Measurements from ENCODE around the gene HDGFL3.

HDGFL3 gene

DNA sequence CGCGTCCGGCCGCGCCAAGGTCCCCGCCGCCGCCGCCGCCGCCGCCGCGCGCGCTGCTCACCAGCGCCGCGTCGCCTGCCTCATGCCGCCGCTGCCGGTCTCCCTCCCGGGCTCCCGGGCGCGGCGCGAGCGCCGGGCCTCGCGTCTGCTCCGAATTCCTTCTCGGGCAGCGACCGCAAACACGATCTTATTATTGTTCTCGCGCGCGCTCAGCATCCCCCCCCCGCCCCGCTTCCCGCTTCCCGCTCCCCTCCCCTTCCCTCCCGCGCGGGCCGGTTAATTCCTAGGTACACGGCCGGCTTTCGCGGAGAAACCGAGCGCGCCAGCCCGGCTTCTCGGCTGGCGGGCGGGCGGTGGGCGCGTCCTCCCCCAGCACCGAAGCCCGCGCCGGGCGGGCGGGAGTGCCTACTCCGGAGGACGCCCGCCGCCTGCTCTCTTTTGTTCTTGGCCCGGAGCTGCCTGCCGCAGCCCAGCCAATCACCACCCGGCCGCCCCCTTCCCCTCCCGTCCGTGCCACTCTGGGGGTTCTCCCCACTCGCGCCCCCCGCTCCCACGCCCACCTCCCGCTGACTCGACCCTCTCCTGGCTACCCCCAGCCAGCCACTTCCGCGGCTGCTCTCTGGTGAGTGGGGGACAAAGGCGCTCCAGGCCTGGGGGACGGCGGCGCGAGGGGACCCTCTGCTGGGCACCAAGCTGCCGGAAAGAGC lies at the start of gene HDGFL3:
HDGFL3 (minus strand) TSS at position 164 of the 707 bp plus-strand sequence. CDS start 409 bp downstream, outside the sequence.
- peak; percentile 71 for DNase-seq (ENCODE audit: extremely low spot score)
- TF ChIP-seq, protein P1, sequence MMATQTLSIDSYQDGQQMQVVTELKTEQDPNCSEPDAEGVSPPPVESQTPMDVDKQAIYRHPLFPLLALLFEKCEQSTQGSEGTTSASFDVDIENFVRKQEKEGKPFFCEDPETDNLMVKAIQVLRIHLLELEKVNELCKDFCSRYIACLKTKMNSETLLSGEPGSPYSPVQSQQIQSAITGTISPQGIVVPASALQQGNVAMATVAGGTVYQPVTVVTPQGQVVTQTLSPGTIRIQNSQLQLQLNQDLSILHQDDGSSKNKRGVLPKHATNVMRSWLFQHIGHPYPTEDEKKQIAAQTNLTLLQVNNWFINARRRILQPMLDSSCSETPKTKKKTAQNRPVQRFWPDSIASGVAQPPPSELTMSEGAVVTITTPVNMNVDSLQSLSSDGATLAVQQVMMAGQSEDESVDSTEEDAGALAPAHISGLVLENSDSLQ (IDR thresholded peaks at IDR 0.05): no peak
- peak; percentile 77; the same call in 1 of the 2 replicates for TF ChIP-seq FOXM1 (IDR thresholded peaks at IDR 0.05; ENCODE audit: borderline replicate concordance)
- ChIA-PET POLR2A (interaction anchor here (0.7 to 1.3 kb wide), 7 partner anchors 18 to 197 kb away, joined by 3 to 7 read pairs (median 4); partner anchors contain the start of gene BTBD1), CTCF (interaction anchor here (1.0 to 1.2 kb wide), 2 partner anchors 10 to 40 kb away, joined by 3 to 4 read pairs; no protein-coding TSS in a partner anchor)

DNA sequence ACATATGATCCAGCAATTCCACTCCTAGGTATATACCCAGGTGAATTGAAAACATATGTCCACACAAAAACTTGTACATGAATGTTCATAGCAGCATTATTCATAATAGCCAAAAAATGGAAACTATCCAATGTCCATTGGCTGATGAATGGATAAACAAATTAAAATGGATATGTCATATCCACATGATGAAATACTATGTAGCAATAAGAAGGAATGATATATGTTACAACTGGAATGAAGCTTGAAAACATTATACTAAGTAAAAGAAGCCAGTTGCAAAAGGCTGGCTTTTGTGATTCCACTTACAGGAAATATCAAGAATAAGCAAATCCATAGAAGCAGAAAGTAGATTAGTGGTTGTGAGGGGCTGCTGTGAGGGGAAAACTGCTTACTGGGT lies 43.2 kb upstream of the HDGFL3 start:
- no peak for TF ChIP-seq ZNF384 (IDR thresholded peaks at IDR 0.05)
- ChIA-PET POLR2A (no interaction called here), CTCF (interaction anchor here (0.9 to 4.5 kb wide), 3 partner anchors 18 to 315 kb away, joined by 3 to 89 read pairs (median 3); no protein-coding TSS in a partner anchor)
- no peak for DNase-seq (ENCODE audit: extremely low spot score)

DNA sequence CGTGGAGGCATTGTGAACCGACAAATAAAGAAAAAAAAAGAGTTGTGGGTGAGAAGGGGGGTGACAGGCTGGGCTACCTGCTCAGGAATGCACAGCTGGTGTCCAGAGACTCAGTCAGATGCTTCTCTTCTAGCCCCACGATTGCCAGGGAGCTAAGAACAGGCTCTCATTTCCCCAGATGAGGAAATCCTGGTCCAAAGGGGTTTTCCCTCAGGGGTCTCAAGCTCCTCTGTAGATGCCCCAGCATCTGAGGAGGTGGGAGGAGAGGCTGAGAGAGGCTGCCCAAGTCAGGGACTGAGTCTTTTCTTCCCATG lies 41.4 kb upstream of the HDGFL3 start:
- ChIA-PET CTCF (interaction anchor here (0.6 to 4.5 kb wide), 20 partner anchors 9 to 323 kb away, joined by 3 to 89 read pairs (median 4); partner anchors contain the start of gene SH3GL3), POLR2A (interaction anchor here (1.3 kb wide), 1 partner anchor 188 kb away, joined by 4 read pairs; no protein-coding TSS in a partner anchor)
- TF ChIP-seq FOXK2 (IDR thresholded peaks at IDR 0.05) (no peak), SP1 (IDR thresholded peaks at IDR 0.05) (no peak), ARNT (IDR thresholded peaks at IDR 0.05) (no peak), SUZ12 (IDR thresholded peaks at IDR 0.05) (no peak), NFRKB (IDR thresholded peaks at IDR 0.05) (no peak), HDGF (IDR thresholded peaks at IDR 0.05; ENCODE audit: borderline replicate concordance) (no peak), FOXM1 (IDR thresholded peaks at IDR 0.05; ENCODE audit: borderline replicate concordance) (no peak), ZNF384 (IDR thresholded peaks at IDR 0.05) (no peak), TARDBP (IDR thresholded peaks at IDR 0.05) (no peak), L3MBTL2 (conservative IDR thresholded peaks at IDR 0.05) (no peak), BHLHE40 (IDR thresholded peaks at IDR 0.05; ENCODE audit: borderline replicate concordance) (no peak), ELF4 (IDR thresholded peaks at IDR 0.05) (no peak), LEF1 (IDR thresholded peaks at IDR 0.05; ENCODE audit: borderline replicate concordance) (no peak)
- TF ChIP-seq, protein P1 (IDR thresholded peaks at IDR 0.05): no peak
- no peak for DNase-seq (ENCODE audit: extremely low spot score)

DNA sequence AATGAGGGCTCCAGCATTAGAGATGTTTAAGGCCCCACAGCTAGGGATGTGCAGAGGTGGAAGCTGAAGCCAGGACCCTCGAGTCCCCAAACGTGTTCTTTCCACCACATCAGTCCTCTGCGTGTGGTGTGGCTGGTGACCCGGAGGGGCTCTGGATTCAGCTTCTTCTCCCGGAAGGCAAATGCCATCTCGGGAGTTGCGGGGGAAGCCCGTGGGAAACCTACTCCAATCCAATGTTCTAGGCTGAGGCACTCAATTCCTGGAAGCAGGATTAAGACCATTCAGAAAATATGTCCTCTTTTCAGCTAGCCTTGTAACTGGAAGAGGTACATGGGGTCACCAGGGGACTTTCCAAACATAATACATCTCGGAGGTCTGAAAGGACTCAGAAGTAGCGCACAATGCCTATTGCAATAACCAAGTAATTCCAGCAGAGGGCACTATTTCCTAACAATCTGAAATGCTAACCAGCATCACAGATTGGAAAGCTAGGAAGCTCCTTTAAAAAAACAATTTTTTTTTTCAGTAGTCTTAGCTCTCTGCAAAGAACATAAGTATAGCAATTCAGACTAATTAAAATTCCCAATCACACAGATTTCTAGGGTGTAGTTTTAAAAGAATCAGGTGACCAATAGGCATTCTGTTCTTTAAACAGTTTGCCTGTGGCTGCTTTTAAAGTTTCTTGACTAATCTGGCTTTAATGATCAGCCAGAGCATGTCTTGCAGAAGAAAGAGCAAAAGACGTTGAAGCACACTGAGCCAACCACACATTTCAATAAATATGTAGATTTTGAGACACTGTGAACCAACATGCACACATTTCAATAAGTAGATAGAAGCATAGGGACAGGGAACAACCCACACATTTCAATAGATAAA lies 40.8 kb upstream of the HDGFL3 start:
- ChIA-PET CTCF (interaction anchor here (0.6 to 4.5 kb wide), 27 partner anchors 10 to 650 kb away, joined by 3 to 89 read pairs (median 4); partner anchors contain the start of gene SH3GL3), POLR2A (interaction anchor here (1.3 kb wide), 1 partner anchor 188 kb away, joined by 4 read pairs; no protein-coding TSS in a partner anchor)
- TF ChIP-seq ZNF384 (IDR thresholded peaks at IDR 0.05): peak; percentile 65
- TF ChIP-seq LEF1 (IDR thresholded peaks at IDR 0.05; ENCODE audit: borderline replicate concordance): no peak
- DNase-seq (ENCODE audit: extremely low spot score): peak; percentile 60

DNA sequence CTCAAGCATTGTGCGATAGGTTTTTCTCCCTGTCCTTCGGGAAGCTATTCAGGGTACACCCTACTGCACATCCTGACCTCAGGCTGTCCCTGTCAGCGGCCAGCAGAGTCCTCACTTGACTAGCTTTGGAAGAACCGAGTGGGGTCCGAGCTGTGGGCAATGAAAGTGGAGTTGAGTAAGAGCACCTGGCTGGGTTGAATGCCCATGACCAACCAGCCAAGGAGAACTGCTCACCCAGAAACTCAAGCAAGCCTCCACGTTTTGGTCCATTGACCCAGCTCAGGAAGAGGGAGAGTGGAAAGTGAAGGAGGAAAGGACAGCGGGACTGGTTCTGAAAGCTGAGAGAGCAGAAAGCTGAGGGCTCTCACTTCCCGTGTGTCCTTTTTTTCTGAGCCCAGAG lies 36.0 kb upstream of the HDGFL3 start:
- ChIA-PET POLR2A (no interaction called here), CTCF (interaction anchor here (0.7 kb wide), 1 partner anchor 272 kb away, joined by 3 read pairs; no protein-coding TSS in a partner anchor)
- DNase-seq (ENCODE audit: extremely low spot score): no peak
- TF ChIP-seq CTBP1 (IDR thresholded peaks at IDR 0.05; ENCODE audit: borderline replicate concordance) (no peak), TARDBP (IDR thresholded peaks at IDR 0.05) (no peak), ELF4 (IDR thresholded peaks at IDR 0.05) (no peak), NFRKB (IDR thresholded peaks at IDR 0.05) (no peak)
- TF ChIP-seq, protein P1 (IDR thresholded peaks at IDR 0.05): no peak

DNA sequence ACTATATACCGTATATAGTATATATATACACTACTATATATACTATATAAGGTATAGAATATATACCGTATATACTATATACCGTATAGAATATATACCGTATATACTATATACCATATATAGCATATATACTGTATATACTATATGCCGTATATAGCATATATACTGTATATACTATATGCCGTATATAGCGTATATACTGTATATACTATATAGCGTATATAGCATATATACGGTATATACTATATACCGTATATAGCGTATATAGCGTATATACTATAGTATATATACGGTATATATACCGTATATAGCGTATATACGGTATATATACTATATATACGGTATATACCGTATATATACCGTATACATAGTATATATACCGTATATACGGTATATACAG lies 22.6 kb upstream of the HDGFL3 start:
- POLR2A ChIA-PET: no interaction called here
- TF ChIP-seq FOXK2 (IDR thresholded peaks at IDR 0.05): no peak
- TF ChIP-seq ARNT (IDR thresholded peaks at IDR 0.05): no peak
- TF ChIP-seq SP1 (IDR thresholded peaks at IDR 0.05): no peak
- no peak for TF ChIP-seq ELF4 (IDR thresholded peaks at IDR 0.05)
- no peak for TF ChIP-seq BHLHE40 (IDR thresholded peaks at IDR 0.05; ENCODE audit: borderline replicate concordance)
- no peak for TF ChIP-seq NFRKB (IDR thresholded peaks at IDR 0.05)
- TF ChIP-seq HDGF (IDR thresholded peaks at IDR 0.05; ENCODE audit: borderline replicate concordance): no peak
- TF ChIP-seq L3MBTL2 (conservative IDR thresholded peaks at IDR 0.05): no peak
- no peak for TF ChIP-seq SUZ12 (IDR thresholded peaks at IDR 0.05)
- no peak for TF ChIP-seq LEF1 (IDR thresholded peaks at IDR 0.05; ENCODE audit: borderline replicate concordance)
- TF ChIP-seq ZNF384 (IDR thresholded peaks at IDR 0.05): no peak
- TF ChIP-seq CTBP1 (IDR thresholded peaks at IDR 0.05; ENCODE audit: borderline replicate concordance): no peak
- TF ChIP-seq FOXM1 (IDR thresholded peaks at IDR 0.05; ENCODE audit: borderline replicate concordance): no peak
- TF ChIP-seq, protein P1 (IDR thresholded peaks at IDR 0.05): no peak
- no peak for TF ChIP-seq TARDBP (IDR thresholded peaks at IDR 0.05)
- TF ChIP-seq FOXA1 (IDR thresholded peaks at IDR 0.05): no peak
- CTCF ChIA-PET: no interaction called here
- no peak for DNase-seq (ENCODE audit: extremely low spot score)
